ENCODE results near the gene S100A12.
"Not testable (repeated sequence)": the region's sequence is repeated elsewhere in the genome, so short reads cannot be mapped to it uniquely, and the experiment has no call there.

GRCh38 chr1:153413961-153414360, 38.5 kb upstream of the S100A12 start:
- not testable (repeated sequence) for TF ChIP-seq CTCF (conservative IDR thresholded peaks at IDR 0.05; ENCODE audit: low read depth, low read length); EZH2phosphoT487 (IDR thresholded peaks at IDR 0.05; ENCODE audit: borderline replicate concordance, low read length)
